Thyroid gland (tissue), 4 donors: Measurements from ENCODE around the gene PHF21B. TPM values are rescaled to one million over a fixed set of nuclear protein-coding genes. Genes with fewer than 3 reads are reported as not detected.
A peak's percentile ranks its signal among the peaks of the same experiment; 100 is the strongest.

Source experiments
- DNase-seq, 2 donors: peaks; one replicate each; pipeline ENCODE4 v3.0.0-alpha.2; 2019
- H3K27ac ChIP-seq, 3 donors: fragments of 200-600 bp; sonication (generic); 1 replicate in 2 of 3; 2 replicates in 1 of 3; pipeline ENCODE4 v1.5.1; 2016 to 2019; ENCODE audit warnings: mild to moderate bottlenecking in 1 of 3, moderate library complexity in 1 of 3
- H3K27me3 ChIP-seq: fragments of 200-600 bp; sonication (generic); one replicate; pipeline ENCODE4 v1.5.1; 2019
- H3K36me3 ChIP-seq, 2 donors: fragments of 200-600 bp; sonication (generic); one replicate each; pipeline ENCODE4 v1.5.1; 2016 to 2019
- H3K4me1 ChIP-seq, 2 donors: fragments of 200-600 bp; sonication (generic); one replicate each; pipeline ENCODE4 v1.5.1; 2017 to 2019
- H3K4me3 ChIP-seq, 3 donors: fragments of 200-600 bp; sonication (generic); replicated peaks in 1 of 3; 1 replicate in 2 of 3; 2 replicates in 1 of 3; pipeline ENCODE4 v1.5.1; 2016; ENCODE audit warnings: mild to moderate bottlenecking in 1 of 3
- H3K9me3 ChIP-seq: fragments of 200-600 bp; sonication (generic); one replicate; pipeline ENCODE4 v1.5.1; 2017
- POLR2A ChIP-seq, 2 donors: fragments of 450-650 bp; IDR thresholded peaks; one replicate each; pipeline ENCODE4 v1.6.1; 2017; ENCODE audit warnings: antibody characterized with exemption in 2 of 2, mild to moderate bottlenecking in 2 of 2, moderate library complexity in 1 of 2
- WGBS, 2 donors: methylation state at CpG; one replicate each; pipeline ENCODE4 v1.1.5; 2017; 5-methylcytosine and 5-hydroxymethylcytosine counted together
- intact Hi-C: fragments of 100-400 bp; cut with DNase I; formaldehyde crosslinking; loops from one replicate; pipeline ENCODE4 v1.15.1; 2023
- total RNA-seq, 4 donors: library from RNA; depleted of rRNA; stranded (reverse); fragments of >200 nt; gene quantifications; one replicate each; pipeline ENCODE4 v1.2.3, GENCODE V29; 2016
- TF ChIP-seq, protein P1 (sequence below), 6 experiments: fragments of 200-600 bp in 3 of 6; fragments of 450-650 bp in 3 of 6; sonication (generic) in 3 of 6; IDR thresholded peaks; one replicate each; pipeline ENCODE4 v1.5.1; 2016 to 2019; ENCODE audit warnings: antibody characterized with exemption in 6 of 6, mild to moderate bottlenecking in 2 of 6, inconsistent platforms in 1 of 6, moderate library complexity in 1 of 6

Gene PHF21B
- total RNA-seq, 4 donors from 2014 or later = 0.33 to 8.9 (median 2.2) TPM

DNA sequence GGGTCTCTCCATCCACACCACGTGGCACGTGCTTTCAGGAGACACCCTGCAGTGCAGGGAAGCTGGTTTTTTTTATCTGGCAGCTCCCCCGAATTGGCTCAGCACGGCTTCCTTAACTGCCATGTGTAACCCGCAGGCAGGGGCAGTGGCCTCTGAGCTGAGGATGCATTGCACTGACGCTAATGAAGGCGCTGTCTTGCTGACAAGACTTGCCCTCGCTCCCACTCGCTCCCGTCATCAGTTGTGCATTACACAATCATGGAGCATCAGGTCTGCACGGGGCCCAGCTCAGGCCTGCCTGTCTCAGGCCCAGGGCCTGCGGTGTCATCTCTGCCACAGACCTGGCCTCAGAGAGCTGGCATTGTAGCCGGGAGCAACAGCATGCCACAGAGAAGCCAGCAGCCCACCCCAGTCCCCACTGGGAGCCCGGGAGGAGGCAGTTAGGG, 161.5 kb downstream of the PHF21B start:
- Histone ChIP-seq H3K27ac (no peak overlapping the region), H3K27me3 (no peaks in the 10 kb centered on the region), H3K4me1 (no peaks in the 10 kb centered on the region), H3K9me3 (no peaks in the 10 kb centered on the region), H3K36me3 (no peaks in the 10 kb centered on the region), H3K4me3 (no peak overlapping the region)
- intact Hi-C loops = no loop called here
- TF ChIP-seq, protein P1, sequence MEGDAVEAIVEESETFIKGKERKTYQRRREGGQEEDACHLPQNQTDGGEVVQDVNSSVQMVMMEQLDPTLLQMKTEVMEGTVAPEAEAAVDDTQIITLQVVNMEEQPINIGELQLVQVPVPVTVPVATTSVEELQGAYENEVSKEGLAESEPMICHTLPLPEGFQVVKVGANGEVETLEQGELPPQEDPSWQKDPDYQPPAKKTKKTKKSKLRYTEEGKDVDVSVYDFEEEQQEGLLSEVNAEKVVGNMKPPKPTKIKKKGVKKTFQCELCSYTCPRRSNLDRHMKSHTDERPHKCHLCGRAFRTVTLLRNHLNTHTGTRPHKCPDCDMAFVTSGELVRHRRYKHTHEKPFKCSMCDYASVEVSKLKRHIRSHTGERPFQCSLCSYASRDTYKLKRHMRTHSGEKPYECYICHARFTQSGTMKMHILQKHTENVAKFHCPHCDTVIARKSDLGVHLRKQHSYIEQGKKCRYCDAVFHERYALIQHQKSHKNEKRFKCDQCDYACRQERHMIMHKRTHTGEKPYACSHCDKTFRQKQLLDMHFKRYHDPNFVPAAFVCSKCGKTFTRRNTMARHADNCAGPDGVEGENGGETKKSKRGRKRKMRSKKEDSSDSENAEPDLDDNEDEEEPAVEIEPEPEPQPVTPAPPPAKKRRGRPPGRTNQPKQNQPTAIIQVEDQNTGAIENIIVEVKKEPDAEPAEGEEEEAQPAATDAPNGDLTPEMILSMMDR (IDR thresholded peaks at IDR 0.05) = no peak
- no peak for TF ChIP-seq POLR2A (IDR thresholded peaks at IDR 0.05)
- DNase-seq = no peak
- 81 to 92% methylated on average over 10 to 11 of the region's 14 CpGs for WGBS, 2 donors

DNA sequence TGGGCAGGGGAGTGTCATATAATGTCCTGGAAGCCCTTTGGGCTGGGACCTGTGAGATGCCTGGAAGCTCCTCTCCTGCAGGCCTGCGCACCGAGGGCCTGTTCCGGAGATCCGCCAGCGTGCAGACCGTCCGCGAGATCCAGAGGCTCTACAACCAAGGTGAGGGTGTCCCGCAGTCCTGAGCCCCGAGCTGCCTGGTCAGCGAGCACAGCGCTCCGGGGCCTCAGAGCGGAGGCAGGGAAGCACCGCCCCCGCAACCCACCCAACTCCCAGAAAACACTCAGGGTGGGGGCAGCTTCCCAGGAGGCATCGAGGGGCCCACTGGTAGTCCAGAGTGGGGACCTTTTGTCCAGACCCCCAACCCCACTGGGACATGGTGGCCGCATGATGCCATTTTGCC, 161.9 kb downstream of the PHF21B start:
- H3K27ac ChIP-seq = no peak overlapping the region
- TF ChIP-seq, protein P1 (IDR thresholded peaks at IDR 0.05) = no peak
- no peak for TF ChIP-seq POLR2A (IDR thresholded peaks at IDR 0.05)
- H3K4me1 ChIP-seq = no peaks in the 10 kb centered on the region
- H3K9me3 ChIP-seq = no peaks in the 10 kb centered on the region
- intact Hi-C loops = no loop called here
- DNase-seq = no peak
- 91 to 94% methylated on average over 7 to 18 of the region's 18 CpGs for WGBS, 2 donors
- no peaks in the 10 kb centered on the region for H3K36me3 ChIP-seq
- H3K27me3 ChIP-seq = no peaks in the 10 kb centered on the region
- no peak overlapping the region for H3K4me3 ChIP-seq

DNA sequence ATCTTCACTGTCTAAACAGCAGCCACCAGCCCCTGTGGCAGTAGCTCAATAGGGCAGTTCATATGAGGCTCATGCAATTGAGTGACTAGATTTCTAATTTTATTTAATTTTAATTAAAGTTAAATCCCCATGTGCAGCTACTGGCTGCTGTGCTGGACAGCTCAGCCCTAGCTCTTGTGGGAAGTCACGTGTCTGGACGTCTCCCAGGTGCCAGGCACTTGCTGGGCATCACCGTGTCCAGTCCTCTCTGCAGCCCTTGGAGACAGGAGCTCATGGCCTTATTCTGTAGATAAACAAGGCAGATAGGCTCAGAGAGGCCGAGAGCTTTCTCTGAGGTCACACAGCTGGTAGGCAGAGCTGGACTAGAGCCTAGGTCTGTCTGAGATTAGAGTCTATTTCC, 162.4 kb downstream of the PHF21B start:
- WGBS, 2 donors = 74 to 79% methylated on average over 4 of the region's 4 CpGs
- intact Hi-C loops = no loop called here
- Histone ChIP-seq H3K9me3 (no peaks in the 10 kb centered on the region), H3K36me3 (no peaks in the 10 kb centered on the region), H3K27ac (no peak overlapping the region), H3K27me3 (no peaks in the 10 kb centered on the region), H3K4me3 (no peak overlapping the region), H3K4me1 (no peaks in the 10 kb centered on the region)
- DNase-seq = peak; percentile 31 to 37
- no peak for TF ChIP-seq POLR2A (IDR thresholded peaks at IDR 0.05)
- TF ChIP-seq, protein P1 (IDR thresholded peaks at IDR 0.05) = no peak

DNA sequence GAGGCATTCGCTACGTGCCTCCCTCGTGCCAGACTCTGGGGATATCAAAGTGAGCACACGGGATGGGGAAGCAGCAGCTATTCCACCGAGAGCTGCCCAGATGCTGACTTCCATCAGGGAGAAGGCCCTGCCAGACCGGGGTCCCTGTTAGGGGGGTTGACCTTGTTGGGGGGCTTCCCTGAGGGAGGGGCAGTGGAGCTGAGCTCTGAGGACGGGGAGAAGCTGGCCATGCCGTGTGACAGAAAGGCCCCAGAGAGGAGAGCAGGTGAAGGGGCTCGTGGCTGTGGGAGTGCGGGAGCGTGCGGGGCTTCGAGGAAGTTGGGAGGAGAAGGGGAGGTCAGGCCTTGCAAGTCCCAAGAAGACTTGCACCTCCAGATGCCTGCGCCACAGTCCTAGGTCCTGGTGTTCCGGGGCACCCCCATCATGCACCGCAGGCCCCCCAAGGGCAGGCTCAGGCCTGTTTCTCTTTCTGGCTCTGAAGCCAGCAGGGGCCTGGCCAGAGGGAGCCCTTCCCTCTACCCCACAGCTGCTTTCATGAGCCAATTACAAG, 163.0 kb downstream of the PHF21B start:
- Histone ChIP-seq H3K27me3 (no peaks in the 10 kb centered on the region), H3K9me3 (no peaks in the 10 kb centered on the region), H3K4me1 (no peaks in the 10 kb centered on the region), H3K36me3 (no peaks in the 10 kb centered on the region), H3K4me3 (no peak overlapping the region), H3K27ac (no peak overlapping the region)
- TF ChIP-seq, protein P1 (IDR thresholded peaks at IDR 0.05) = no peak
- TF ChIP-seq POLR2A (IDR thresholded peaks at IDR 0.05) = no peak
- WGBS, 2 donors = 92 to 95% methylated on average over 15 to 16 of the region's 16 CpGs
- intact Hi-C loops = no loop called here
- DNase-seq = no peak

DNA sequence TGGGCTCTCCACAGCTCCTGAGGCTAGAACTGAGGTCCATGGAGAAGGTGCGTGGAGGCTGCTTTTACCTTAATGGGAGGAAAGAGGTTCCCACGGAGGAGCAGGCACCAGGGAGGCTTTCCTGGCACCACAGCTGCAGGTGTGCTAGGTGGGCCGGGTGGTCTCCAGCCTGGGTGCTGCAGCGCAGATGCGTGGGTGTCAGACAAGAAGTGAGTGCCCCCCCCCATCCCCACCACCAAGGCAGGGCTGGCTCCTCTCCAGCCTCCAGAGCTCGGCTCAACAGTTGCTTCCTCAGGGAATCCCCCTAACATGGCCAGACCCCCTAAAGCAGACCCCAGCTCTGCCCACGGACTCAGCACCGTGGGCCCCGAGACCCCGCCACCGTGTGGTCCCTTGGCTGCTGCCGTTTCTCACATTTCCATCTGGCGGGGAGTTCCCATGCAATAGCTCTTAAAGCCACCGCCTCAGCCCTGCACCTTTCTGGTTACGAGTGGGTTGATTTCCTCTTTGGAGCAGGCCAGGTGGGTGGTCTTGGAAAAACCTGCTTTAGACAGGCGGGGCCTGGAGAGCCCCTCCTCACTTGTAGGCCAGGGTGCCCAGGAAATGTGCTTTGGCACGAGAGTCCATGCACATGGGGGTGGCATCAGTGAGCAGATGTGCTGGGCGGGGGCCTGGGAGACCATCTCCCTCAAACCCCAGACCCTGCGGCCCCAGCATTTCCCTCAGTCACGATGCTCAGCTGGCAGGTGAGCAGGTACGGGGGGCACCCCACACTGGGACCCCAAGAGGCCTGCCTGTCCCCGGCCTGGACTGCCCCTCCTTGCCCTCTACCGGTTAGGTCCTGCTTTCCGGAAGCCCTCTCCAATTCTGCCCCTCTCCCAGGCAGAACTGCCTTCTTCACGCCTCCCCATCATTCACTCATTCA, 163.7 kb downstream of the PHF21B start:
- 85 to 94% methylated on average over 22 of the region's 25 CpGs for WGBS, 2 donors
- Histone ChIP-seq H3K36me3 (no peaks in the 10 kb centered on the region), H3K4me1 (no peaks in the 10 kb centered on the region), H3K27me3 (no peaks in the 10 kb centered on the region), H3K9me3 (no peaks in the 10 kb centered on the region), H3K4me3 (no peak overlapping the region), H3K27ac (no peak overlapping the region)
- intact Hi-C loops = no loop called here
- DNase-seq = no peak
- TF ChIP-seq, protein P1 (IDR thresholded peaks at IDR 0.05) = no peak
